Osteocyte (in vitro differentiated cells): ENCODE data around the gene SPIRE2. TPM values are rescaled to one million over a fixed set of nuclear protein-coding genes. Genes with fewer than 3 reads are reported as not detected.

Experiments used
- DNase-seq: peaks from one replicate; pipeline ENCODE4 v3.0.0; 2021; ENCODE audit warnings: mixed read lengths; ENCODE audit not compliant: unreplicated experiment; ENCODE audit errors: extremely low spot score
- H3K27ac Mint-ChIP-seq: one replicate; pipeline ENCODE4 v1.8.0; 2021; ENCODE audit warnings: mild to moderate bottlenecking, mixed read lengths; ENCODE audit not compliant: unreplicated experiment
- H3K27me3 Mint-ChIP-seq: one replicate; pipeline ENCODE4 v1.8.0; 2021; ENCODE audit warnings: mixed read lengths; ENCODE audit not compliant: unreplicated experiment
- H3K36me3 Mint-ChIP-seq: one replicate; pipeline ENCODE4 v1.8.0; 2021; ENCODE audit warnings: mixed read lengths; ENCODE audit not compliant: unreplicated experiment
- H3K4me1 Mint-ChIP-seq: one replicate; pipeline ENCODE4 v1.8.0; 2021; ENCODE audit warnings: mixed read lengths; ENCODE audit not compliant: unreplicated experiment
- H3K4me3 Mint-ChIP-seq: one replicate; pipeline ENCODE4 v1.8.0; 2021; ENCODE audit warnings: mild to moderate bottlenecking, moderate library complexity, mixed read lengths; ENCODE audit not compliant: unreplicated experiment
- H3K9me3 Mint-ChIP-seq: one replicate; pipeline ENCODE4 v1.8.0; 2021; ENCODE audit warnings: mixed read lengths; ENCODE audit not compliant: unreplicated experiment
- total RNA-seq: library from RNA; stranded (reverse); gene quantifications from 2 replicates; pipeline ENCODE4 v1.2.1, GENCODE V29; 2021
- TF ChIP-seq, protein P1 (sequence below): fragments of 200-600 bp; sonication (generic); IDR thresholded peaks from 2 replicates; pipeline ENCODE4 v1.5.0; 2021; ENCODE audit warnings: antibody characterized with exemption, mild to moderate bottlenecking, moderate library complexity

SPIRE2 gene
- total RNA-seq, 1 donor from 2014 or later = 4.6 TPM

DNA sequence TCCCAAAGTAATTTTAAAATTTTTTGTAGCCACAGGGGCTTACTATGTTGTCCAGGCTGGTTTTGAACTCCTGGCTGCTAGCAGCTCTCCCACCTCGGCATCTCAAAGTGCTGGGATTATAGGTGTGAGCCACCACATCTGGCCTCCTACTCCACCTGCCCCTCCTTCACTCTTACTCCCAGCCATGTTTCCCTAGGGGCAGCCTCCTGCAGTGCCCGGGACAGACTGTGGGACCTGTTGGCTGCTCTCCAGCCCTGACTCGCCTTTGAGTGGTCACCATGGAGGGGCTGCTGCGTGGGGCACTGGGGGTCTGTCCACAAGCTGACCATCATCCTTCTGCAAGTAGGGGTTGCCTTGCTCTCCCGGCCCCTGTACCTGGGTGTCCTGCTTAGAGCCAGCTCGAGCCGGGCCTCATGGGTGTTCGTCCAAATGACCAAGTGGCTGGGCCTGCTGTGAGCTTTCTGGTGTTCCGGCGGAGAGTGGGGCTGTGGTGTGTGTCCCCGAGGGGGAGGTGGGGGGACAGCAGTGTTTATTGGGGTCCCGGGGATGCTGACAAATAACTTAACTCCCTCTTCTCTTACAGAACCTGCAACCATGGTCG, 16.6 kb downstream of the SPIRE2 start:
- H3K9me3 Mint-ChIP-seq = no peaks in the 10 kb centered on the region
- TF ChIP-seq, protein P1, sequence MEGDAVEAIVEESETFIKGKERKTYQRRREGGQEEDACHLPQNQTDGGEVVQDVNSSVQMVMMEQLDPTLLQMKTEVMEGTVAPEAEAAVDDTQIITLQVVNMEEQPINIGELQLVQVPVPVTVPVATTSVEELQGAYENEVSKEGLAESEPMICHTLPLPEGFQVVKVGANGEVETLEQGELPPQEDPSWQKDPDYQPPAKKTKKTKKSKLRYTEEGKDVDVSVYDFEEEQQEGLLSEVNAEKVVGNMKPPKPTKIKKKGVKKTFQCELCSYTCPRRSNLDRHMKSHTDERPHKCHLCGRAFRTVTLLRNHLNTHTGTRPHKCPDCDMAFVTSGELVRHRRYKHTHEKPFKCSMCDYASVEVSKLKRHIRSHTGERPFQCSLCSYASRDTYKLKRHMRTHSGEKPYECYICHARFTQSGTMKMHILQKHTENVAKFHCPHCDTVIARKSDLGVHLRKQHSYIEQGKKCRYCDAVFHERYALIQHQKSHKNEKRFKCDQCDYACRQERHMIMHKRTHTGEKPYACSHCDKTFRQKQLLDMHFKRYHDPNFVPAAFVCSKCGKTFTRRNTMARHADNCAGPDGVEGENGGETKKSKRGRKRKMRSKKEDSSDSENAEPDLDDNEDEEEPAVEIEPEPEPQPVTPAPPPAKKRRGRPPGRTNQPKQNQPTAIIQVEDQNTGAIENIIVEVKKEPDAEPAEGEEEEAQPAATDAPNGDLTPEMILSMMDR = no peak
- no peak overlapping the region for H3K27ac Mint-ChIP-seq
- H3K27me3 Mint-ChIP-seq = no peaks in the 10 kb centered on the region
- no peak for DNase-seq
- no peak overlapping the region for H3K4me3 Mint-ChIP-seq
- H3K4me1 Mint-ChIP-seq = no peaks in the 10 kb centered on the region
- H3K36me3 Mint-ChIP-seq = no peaks in the 10 kb centered on the region

DNA sequence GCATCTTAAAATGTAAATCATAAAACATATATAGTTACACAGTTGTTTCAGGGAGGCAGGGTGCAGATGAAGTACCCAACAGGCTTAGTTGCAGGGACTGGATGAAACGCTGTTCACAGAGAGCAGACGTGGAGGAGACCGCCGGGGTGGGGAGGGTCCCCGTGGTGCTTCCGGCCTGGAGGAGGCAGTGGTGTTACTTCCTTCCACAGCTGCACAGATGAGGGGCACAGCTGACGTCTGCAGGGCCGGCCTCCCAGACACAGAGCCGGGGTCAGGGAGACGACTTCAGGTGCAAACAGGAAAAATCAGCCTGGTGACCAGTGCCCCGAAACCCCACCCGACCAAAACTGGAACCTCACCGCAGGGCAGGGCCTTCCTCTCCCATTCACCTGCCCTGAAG, 17.1 kb downstream of the SPIRE2 start:
- H3K9me3 Mint-ChIP-seq = no peaks in the 10 kb centered on the region
- no peaks in the 10 kb centered on the region for H3K4me1 Mint-ChIP-seq
- no peak for DNase-seq
- H3K27me3 Mint-ChIP-seq = no peaks in the 10 kb centered on the region
- TF ChIP-seq, protein P1 = no peak
- H3K36me3 Mint-ChIP-seq = no peaks in the 10 kb centered on the region
- no peak overlapping the region for H3K4me3 Mint-ChIP-seq
- H3K27ac Mint-ChIP-seq = no peak overlapping the region

GRCh38 chr16:89847051-89847939, 19.0 kb downstream of the SPIRE2 start:
- no peak overlapping the region for H3K27ac Mint-ChIP-seq
- H3K9me3 Mint-ChIP-seq = no peaks in the 10 kb centered on the region
- no peaks in the 10 kb centered on the region for H3K27me3 Mint-ChIP-seq
- TF ChIP-seq, protein P1 = no peak
- DNase-seq = no peak
- no peaks in the 10 kb centered on the region for H3K4me1 Mint-ChIP-seq
- H3K4me3 Mint-ChIP-seq = no peak overlapping the region
- no peaks in the 10 kb centered on the region for H3K36me3 Mint-ChIP-seq

DNA sequence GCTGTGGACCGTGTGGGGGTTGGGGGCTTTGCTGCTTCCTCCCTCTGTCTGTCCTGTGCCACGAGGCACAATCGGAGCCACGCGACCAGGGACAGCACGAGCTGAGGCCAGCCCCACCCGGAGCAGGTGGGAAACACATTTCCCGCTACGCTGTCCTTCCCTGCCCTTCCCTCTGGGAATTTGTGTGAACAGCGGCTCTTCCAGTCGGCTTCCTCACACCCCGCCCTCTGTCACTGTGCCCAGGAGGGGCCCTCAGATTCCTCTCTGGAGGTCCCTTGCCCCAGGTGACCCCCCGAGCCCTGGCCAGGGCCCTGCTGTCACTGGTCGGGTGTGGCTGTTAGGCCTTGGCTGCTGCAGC, 19.6 kb downstream of the SPIRE2 start:
- Mint-ChIP-seq H3K27ac (no peak overlapping the region), H3K36me3 (no peaks in the 10 kb centered on the region), H3K9me3 (no peaks in the 10 kb centered on the region), H3K27me3 (no peaks in the 10 kb centered on the region), H3K4me1 (no peaks in the 10 kb centered on the region), H3K4me3 (no peak overlapping the region)
- TF ChIP-seq, protein P1 = no peak
- no peak for DNase-seq

DNA sequence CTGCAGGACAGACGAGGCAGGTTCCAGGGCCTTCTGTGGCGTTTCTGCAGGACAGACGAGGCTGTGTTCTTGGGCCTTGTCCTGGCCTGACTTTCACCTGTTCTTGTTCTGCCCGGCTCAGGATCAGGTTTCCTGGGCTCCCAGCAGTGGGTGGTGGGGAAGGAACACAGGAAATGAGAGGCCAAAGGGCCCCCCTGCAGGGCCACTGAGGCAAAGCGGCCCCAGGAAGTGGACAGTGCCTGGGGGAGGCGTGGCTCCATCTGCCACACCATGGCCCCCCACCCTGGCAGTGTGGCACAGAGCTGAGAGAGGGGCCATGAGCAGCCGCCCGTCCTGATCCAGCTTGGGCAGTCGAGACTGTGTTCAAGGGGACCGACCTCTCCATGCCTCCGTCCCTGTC, 20.7 kb downstream of the SPIRE2 start:
- H3K4me1 Mint-ChIP-seq = no peaks in the 10 kb centered on the region

More for the DNA sequence above, 20.7 kb downstream of the SPIRE2 start:
- Mint-ChIP-seq H3K9me3 (no peaks in the 10 kb centered on the region), H3K27me3 (no peaks in the 10 kb centered on the region), H3K4me3 (no peak overlapping the region), H3K27ac (no peak overlapping the region), H3K36me3 (no peaks in the 10 kb centered on the region)
- TF ChIP-seq, protein P1 = no peak
- DNase-seq = no peak
